ENCODE results near the gene FSCN2.

GRCh38 chr17:81577278-81578000 is 49.3 kb downstream of the FSCN2 start:
- no peak for TF ChIP-seq BHLHE40 (IDR thresholded peaks at IDR 0.05; ENCODE audit: borderline replicate concordance in 1 of 2, low read depth in 2 of 2, low read length in 1 of 2)
- no peak for TF ChIP-seq YY1 (IDR thresholded peaks at IDR 0.05; ENCODE audit: low read depth, low read length)
- no peak for TF ChIP-seq CREM (IDR thresholded peaks at IDR 0.05; ENCODE audit: low read depth)
- no peak for TF ChIP-seq FOXM1 (IDR thresholded peaks at IDR 0.05; ENCODE audit: low read depth, low read length)
- TF ChIP-seq, protein P1, sequence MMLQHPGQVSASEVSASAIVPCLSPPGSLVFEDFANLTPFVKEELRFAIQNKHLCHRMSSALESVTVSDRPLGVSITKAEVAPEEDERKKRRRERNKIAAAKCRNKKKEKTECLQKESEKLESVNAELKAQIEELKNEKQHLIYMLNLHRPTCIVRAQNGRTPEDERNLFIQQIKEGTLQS (IDR thresholded peaks at IDR 0.05; ENCODE audit: borderline replicate concordance, extremely low read depth, low read depth, low read length): no peak
- TF ChIP-seq HCFC1 (IDR thresholded peaks at IDR 0.05; ENCODE audit: low read length): no peak
- TF ChIP-seq, protein P2, sequence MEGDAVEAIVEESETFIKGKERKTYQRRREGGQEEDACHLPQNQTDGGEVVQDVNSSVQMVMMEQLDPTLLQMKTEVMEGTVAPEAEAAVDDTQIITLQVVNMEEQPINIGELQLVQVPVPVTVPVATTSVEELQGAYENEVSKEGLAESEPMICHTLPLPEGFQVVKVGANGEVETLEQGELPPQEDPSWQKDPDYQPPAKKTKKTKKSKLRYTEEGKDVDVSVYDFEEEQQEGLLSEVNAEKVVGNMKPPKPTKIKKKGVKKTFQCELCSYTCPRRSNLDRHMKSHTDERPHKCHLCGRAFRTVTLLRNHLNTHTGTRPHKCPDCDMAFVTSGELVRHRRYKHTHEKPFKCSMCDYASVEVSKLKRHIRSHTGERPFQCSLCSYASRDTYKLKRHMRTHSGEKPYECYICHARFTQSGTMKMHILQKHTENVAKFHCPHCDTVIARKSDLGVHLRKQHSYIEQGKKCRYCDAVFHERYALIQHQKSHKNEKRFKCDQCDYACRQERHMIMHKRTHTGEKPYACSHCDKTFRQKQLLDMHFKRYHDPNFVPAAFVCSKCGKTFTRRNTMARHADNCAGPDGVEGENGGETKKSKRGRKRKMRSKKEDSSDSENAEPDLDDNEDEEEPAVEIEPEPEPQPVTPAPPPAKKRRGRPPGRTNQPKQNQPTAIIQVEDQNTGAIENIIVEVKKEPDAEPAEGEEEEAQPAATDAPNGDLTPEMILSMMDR (IDR thresholded peaks at IDR 0.05 in 2 of 3, conservative IDR thresholded peaks at IDR 0.05 in 1 of 3; ENCODE audit: control insufficient read depth in 2 of 3, extremely low read depth in 1 of 3, insufficient read depth in 1 of 3, low read depth in 3 of 3, low read length in 3 of 3): no peak
- TF ChIP-seq, protein P3, sequence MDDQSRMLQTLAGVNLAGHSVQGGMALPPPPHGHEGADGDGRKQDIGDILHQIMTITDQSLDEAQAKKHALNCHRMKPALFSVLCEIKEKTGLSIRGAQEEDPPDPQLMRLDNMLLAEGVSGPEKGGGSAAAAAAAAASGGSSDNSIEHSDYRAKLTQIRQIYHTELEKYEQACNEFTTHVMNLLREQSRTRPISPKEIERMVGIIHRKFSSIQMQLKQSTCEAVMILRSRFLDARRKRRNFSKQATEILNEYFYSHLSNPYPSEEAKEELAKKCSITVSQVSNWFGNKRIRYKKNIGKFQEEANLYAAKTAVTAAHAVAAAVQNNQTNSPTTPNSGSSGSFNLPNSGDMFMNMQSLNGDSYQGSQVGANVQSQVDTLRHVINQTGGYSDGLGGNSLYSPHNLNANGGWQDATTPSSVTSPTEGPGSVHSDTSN (IDR thresholded peaks at IDR 0.05; ENCODE audit: insufficient replicate concordance, low read depth, low read length): no peak
- TF ChIP-seq SMC3 (IDR thresholded peaks at IDR 0.05; ENCODE audit: borderline replicate concordance, low read length): no peak
- TF ChIP-seq SPI1 (IDR thresholded peaks at IDR 0.05; ENCODE audit: borderline replicate concordance, insufficient read depth, low read depth, low read length): no peak
- no peak for TF ChIP-seq KDM1A (IDR thresholded peaks at IDR 0.05; ENCODE audit: borderline replicate concordance)

Data from GM12878 (cell line).